Measurements from ENCODE around the gene RSPO3. TPM values are rescaled to one million over a fixed set of nuclear protein-coding genes. Genes with fewer than 3 reads are reported as not detected.
"Not testable (repeated sequence)": the region's sequence is repeated elsewhere in the genome, so short reads cannot be mapped to it uniquely, and the experiment has no call there.

RSPO3 gene
- polyA plus RNA-seq, 1 donor = 4.8 TPM

GRCh38 chr6:127214032-127214431, 95.6 kb downstream of the RSPO3 start:
- DNase-seq; H3K27ac ChIP-seq (ENCODE audit: low read length); H3K9me3 ChIP-seq (ENCODE audit: control insufficient read depth, low read depth, low read length); H3K4me3 ChIP-seq (ENCODE audit: low read length); H3K4me1 ChIP-seq (ENCODE audit: control insufficient read depth, insufficient read depth, low read length); H3K27me3 ChIP-seq (ENCODE audit: control insufficient read depth, insufficient read depth, low read length); H3K36me3 ChIP-seq (ENCODE audit: control insufficient read depth, insufficient read depth, low read length): not testable (repeated sequence)
- 100% methylated on average over 1 of the region's 13 CpGs for WGBS (ENCODE audit: insufficient coverage, low lambda C conversion rate)

DNA sequence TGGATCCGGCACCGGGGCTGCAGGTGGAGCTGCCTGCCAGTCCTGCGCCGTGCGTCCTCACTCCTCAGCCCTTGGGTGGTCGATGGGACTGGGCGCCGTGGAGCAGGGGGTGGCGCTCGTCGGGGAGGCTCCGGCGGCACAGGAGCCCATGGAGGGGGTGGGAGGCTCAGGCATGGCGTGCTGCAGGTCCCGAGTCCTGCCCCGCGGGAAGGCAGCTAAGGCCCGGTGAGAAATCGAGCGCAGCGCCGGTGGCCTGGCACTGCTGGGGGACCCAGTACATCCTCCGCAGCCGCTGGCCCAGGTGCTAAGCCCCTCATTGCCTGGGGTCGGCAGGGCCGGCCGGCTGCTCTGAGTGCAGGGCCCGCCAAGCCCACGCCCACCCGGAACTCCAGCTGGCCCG, 96.1 kb downstream of the RSPO3 start:
- no CpG with 5 or more reads among the region's 31 CpGs for WGBS (ENCODE audit: insufficient coverage, low lambda C conversion rate)
- H3K4me3 ChIP-seq (ENCODE audit: low read length); DNase-seq; H3K4me1 ChIP-seq (ENCODE audit: control insufficient read depth, insufficient read depth, low read length); H3K27ac ChIP-seq (ENCODE audit: low read length); H3K27me3 ChIP-seq (ENCODE audit: control insufficient read depth, insufficient read depth, low read length); H3K36me3 ChIP-seq (ENCODE audit: control insufficient read depth, insufficient read depth, low read length); H3K9me3 ChIP-seq (ENCODE audit: control insufficient read depth, low read depth, low read length): not testable (repeated sequence)

DNA sequence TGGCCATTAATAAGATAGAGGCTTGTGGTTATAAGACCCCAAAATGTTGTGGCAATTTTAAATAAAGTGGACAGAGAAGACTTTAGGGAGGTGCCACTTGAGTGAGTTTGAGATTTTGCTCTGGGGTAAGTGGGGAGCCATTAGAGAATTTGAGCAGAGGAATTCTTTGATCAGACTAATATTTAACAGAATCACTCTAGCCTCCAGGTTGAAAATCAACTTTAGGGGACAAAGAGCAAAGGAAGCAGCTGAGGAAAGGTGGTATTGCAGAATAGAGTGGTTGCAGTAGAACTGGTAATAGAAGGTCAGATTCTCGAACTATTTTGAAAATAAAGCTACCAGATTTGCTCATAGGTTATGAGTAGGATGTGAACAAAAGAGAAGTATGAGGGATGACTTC, 97.5 kb downstream of the RSPO3 start:
- Histone ChIP-seq H3K36me3 (ENCODE audit: control insufficient read depth, insufficient read depth, low read length) (no peaks in the 10 kb centered on the region), H3K9me3 (ENCODE audit: control insufficient read depth, low read depth, low read length) (peaks cover 3% of the 10 kb centered on the region), H3K27me3 (ENCODE audit: control insufficient read depth, insufficient read depth, low read length) (no peaks in the 10 kb centered on the region), H3K27ac (ENCODE audit: low read length) (no peak overlapping the region), H3K4me3 (ENCODE audit: low read length) (no peak overlapping the region), H3K4me1 (ENCODE audit: control insufficient read depth, insufficient read depth, low read length) (peaks cover 6% of the 10 kb centered on the region)
- peak; percentile 9 to 44 for DNase-seq
- no CpG with 5 or more reads among the region's 1 CpG for WGBS (ENCODE audit: insufficient coverage, low lambda C conversion rate)

DNA sequence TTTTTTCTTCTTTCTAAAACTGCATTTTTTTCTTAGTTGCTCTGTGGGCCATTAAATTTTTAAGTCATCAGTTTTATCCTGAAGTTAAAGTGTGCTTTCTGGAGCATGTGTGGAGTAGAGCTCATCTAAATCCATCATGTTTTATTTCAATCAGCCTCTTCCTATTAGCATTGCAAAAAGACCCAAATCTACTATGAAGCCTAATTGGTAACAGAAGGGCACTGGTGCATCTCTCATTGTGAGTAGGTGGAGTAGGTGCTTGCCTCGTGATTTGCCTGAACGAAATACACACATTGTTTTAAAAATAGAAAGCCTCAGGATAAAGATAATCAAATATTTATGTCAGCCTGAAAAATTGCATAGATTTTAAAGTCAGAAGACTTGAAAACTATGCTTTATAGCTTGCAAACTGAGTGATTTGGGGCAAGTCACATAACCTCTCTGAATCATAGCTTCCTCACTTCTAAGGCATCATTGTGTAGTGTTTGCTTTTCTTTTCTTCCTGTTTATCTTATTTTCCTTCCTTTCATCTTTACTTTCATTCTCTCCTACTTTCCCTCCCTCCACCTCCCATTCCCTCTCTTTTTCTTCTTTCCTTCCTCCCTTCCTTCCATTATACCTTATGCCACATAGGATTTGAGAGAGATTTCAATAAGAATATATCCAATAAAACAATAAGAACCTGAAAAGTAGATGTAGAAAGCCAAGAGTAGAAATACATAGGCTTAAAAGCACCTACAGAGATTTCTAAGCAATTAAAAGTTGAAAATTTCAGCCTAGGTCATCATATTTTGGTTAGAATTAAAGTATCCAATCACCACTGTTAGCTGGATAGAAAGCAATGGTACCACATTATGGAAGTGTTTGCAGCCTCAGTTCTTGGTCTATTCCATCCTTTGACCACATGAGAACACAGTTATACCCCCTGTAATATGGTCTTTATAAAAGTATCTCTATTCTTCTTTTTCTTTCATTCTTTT, 98.6 kb downstream of the RSPO3 start:
- Histone ChIP-seq H3K27ac (ENCODE audit: low read length) (no peak overlapping the region), H3K4me3 (ENCODE audit: low read length) (no peak overlapping the region), H3K4me1 (ENCODE audit: control insufficient read depth, insufficient read depth, low read length) (peaks cover 6% of the 10 kb centered on the region), H3K36me3 (ENCODE audit: control insufficient read depth, insufficient read depth, low read length) (no peaks in the 10 kb centered on the region), H3K27me3 (ENCODE audit: control insufficient read depth, insufficient read depth, low read length) (no peaks in the 10 kb centered on the region), H3K9me3 (ENCODE audit: control insufficient read depth, low read depth, low read length) (peaks cover 3% of the 10 kb centered on the region)
- no CpG with 5 or more reads among the region's 2 CpGs for WGBS (ENCODE audit: insufficient coverage, low lambda C conversion rate)
- no peak for DNase-seq

DNA sequence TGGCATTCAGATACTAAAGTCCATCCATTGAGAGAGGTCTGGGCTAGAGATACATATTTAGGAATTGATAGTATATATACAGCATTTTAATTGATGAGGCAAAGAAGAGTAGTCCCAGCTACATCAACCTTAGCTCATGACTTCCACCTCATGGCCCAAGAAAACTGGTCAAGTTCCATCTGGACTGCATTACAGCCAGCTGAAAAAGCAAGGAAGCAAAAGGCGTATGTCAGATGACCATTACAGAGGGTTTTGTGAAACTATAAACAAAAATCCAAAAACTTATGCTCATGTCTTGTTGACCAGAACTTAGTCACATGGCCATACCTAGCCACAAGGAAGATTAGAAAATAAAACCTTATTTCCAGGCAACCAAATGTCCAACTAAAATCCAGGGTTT, 101.4 kb downstream of the RSPO3 start:
- WGBS (ENCODE audit: insufficient coverage, low lambda C conversion rate) = no CpG with 5 or more reads among the region's 1 CpG
- H3K9me3 ChIP-seq (ENCODE audit: control insufficient read depth, low read depth, low read length) = no peaks in the 10 kb centered on the region
- H3K4me3 ChIP-seq (ENCODE audit: low read length) = no peak overlapping the region
- no peaks in the 10 kb centered on the region for H3K27me3 ChIP-seq (ENCODE audit: control insufficient read depth, insufficient read depth, low read length)
- DNase-seq = no peak
- no peaks in the 10 kb centered on the region for H3K36me3 ChIP-seq (ENCODE audit: control insufficient read depth, insufficient read depth, low read length)
- no peak overlapping the region for H3K27ac ChIP-seq (ENCODE audit: low read length)
- peaks cover 6% of the 10 kb centered on the region for H3K4me1 ChIP-seq (ENCODE audit: control insufficient read depth, insufficient read depth, low read length)

DNA sequence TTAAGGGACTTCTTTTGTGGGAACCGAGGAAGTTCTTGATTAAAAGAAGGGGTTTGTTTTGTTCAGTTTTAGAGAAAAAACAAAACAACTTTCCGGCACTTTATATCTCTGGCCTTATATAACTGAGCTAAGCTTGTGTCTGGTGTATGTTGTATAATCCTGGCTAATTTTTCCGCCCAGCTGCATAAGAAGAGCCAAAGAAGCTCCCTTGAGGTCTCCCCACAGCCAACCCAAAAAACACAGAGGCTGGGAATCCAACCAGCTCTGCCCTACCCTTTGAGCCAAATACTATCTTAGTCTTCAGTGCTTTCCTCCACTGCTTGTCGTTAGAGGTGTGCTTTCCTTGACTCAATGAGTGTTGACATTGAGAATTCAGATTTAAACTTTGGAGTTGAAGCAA, 102.7 kb downstream of the RSPO3 start:
- Histone ChIP-seq H3K4me3 (ENCODE audit: low read length) (no peak overlapping the region), H3K36me3 (ENCODE audit: control insufficient read depth, insufficient read depth, low read length) (no peaks in the 10 kb centered on the region), H3K9me3 (ENCODE audit: control insufficient read depth, low read depth, low read length) (no peaks in the 10 kb centered on the region), H3K4me1 (ENCODE audit: control insufficient read depth, insufficient read depth, low read length) (peaks cover 4% of the 10 kb centered on the region), H3K27me3 (ENCODE audit: control insufficient read depth, insufficient read depth, low read length) (no peaks in the 10 kb centered on the region), H3K27ac (ENCODE audit: low read length) (no peak overlapping the region)
- DNase-seq = no peak
- 50% methylated on average over 1 of the region's 4 CpGs for WGBS (ENCODE audit: insufficient coverage, low lambda C conversion rate)

GRCh38 chr6:127222418-127222817, 103.9 kb downstream of the RSPO3 start:
- no peaks in the 10 kb centered on the region for H3K9me3 ChIP-seq (ENCODE audit: control insufficient read depth, low read depth, low read length)
- H3K4me1 ChIP-seq (ENCODE audit: control insufficient read depth, insufficient read depth, low read length) = no peaks in the 10 kb centered on the region
- no peak overlapping the region for H3K27ac ChIP-seq (ENCODE audit: low read length)
- no peaks in the 10 kb centered on the region for H3K27me3 ChIP-seq (ENCODE audit: control insufficient read depth, insufficient read depth, low read length)
- no CpG with 5 or more reads among the region's 1 CpG for WGBS (ENCODE audit: insufficient coverage, low lambda C conversion rate)
- H3K36me3 ChIP-seq (ENCODE audit: control insufficient read depth, insufficient read depth, low read length) = no peaks in the 10 kb centered on the region
- no peak overlapping the region for H3K4me3 ChIP-seq (ENCODE audit: low read length)
- DNase-seq = no peak

DNA sequence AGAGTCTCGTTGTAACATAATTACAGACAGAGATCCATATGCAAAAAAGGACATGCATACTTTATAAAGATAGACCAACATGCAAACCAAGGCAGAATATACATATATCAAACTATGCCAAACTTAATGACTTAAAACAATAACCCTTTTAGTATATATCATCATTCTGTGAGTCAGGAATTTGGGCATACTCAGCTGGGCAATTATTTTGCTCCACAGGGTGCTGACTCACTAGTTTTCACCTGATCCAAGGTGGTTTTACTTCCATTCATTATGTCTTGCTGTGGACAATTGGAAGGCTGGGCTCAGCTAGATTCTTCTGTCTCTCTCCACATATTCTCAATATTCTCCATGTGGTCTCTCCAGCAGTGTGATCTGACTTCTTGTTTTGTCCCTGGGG, 107.0 kb downstream of the RSPO3 start:
- no peak for DNase-seq
- Histone ChIP-seq H3K27me3 (ENCODE audit: control insufficient read depth, insufficient read depth, low read length) (no peaks in the 10 kb centered on the region), H3K4me1 (ENCODE audit: control insufficient read depth, insufficient read depth, low read length) (no peaks in the 10 kb centered on the region), H3K27ac (ENCODE audit: low read length) (no peak overlapping the region), H3K4me3 (ENCODE audit: low read length) (no peak overlapping the region), H3K9me3 (ENCODE audit: control insufficient read depth, low read depth, low read length) (no peaks in the 10 kb centered on the region), H3K36me3 (ENCODE audit: control insufficient read depth, insufficient read depth, low read length) (no peaks in the 10 kb centered on the region)
- WGBS (ENCODE audit: insufficient coverage, low lambda C conversion rate) = no CpG with 5 or more reads among the region's 1 CpG

- H3K9me3 ChIP-seq (ENCODE audit: control insufficient read depth, low read depth, low read length); H3K27me3 ChIP-seq (ENCODE audit: control insufficient read depth, insufficient read depth, low read length); H3K4me3 ChIP-seq (ENCODE audit: low read length); H3K27ac ChIP-seq (ENCODE audit: low read length); H3K4me1 ChIP-seq (ENCODE audit: control insufficient read depth, insufficient read depth, low read length); H3K36me3 ChIP-seq (ENCODE audit: control insufficient read depth, insufficient read depth, low read length); DNase-seq: not testable (repeated sequence)
- WGBS (ENCODE audit: insufficient coverage, low lambda C conversion rate) = no CpG with 5 or more reads among the region's 3 CpGs
Measured at GRCh38 chr6:127233819-127234218, 115.3 kb downstream of the RSPO3 start.

DNA sequence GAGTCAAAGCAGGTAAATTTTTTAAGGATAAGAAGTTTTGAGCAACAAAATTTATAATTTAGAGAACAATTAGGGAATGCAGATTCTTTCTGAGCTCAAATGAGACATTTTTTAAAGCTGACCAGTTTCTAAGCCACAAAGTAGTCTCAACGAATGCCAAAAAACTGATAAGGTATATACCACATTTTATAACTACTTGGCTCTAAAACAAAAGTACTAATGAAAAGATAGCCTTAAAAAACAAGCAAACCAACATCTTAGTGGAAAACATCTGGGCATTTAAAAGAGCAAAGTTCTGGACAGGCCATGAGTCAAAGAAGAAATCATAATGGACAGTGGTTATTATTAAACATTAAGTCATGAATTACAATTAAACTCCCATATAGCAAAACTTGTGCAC, 125.0 kb downstream of the RSPO3 start:
- Histone ChIP-seq H3K27me3 (ENCODE audit: control insufficient read depth, insufficient read depth, low read length) (no peaks in the 10 kb centered on the region), H3K27ac (ENCODE audit: low read length) (no peak overlapping the region), H3K36me3 (ENCODE audit: control insufficient read depth, insufficient read depth, low read length) (no peaks in the 10 kb centered on the region), H3K4me1 (ENCODE audit: control insufficient read depth, insufficient read depth, low read length) (no peaks in the 10 kb centered on the region), H3K4me3 (ENCODE audit: low read length) (no peak overlapping the region), H3K9me3 (ENCODE audit: control insufficient read depth, low read depth, low read length) (no peaks in the 10 kb centered on the region)
- DNase-seq = no peak
- WGBS (ENCODE audit: insufficient coverage, low lambda C conversion rate) = 100% methylated on average over 1 of the region's 1 CpG

All from large intestine (tissue), 3 donors.